ENCODE results near the gene PTPRR. TPM values are rescaled to one million over a fixed set of nuclear protein-coding genes. Genes with fewer than 3 reads are reported as not detected.

Gene PTPRR
- total and polyA plus RNA-seq, 10 of the 15 experiments (the other 5 are each of a cell fraction or from before 2014, with no cell fraction given): 0.14 to 3.1 (median 0.42) TPM

GRCh38 chr12:70759161-70759918 is 161.2 kb downstream of the PTPRR start (continued):
- TF ChIP-seq NFYA (IDR thresholded peaks at IDR 0.05; ENCODE audit: borderline replicate concordance, low read depth, low read length) (no peak), NR2F1 (conservative IDR thresholded peaks at IDR 0.05) (no peak), SRF (IDR thresholded peaks at IDR 0.05; ENCODE audit: low read depth in 2 of 2, low read length in 2 of 2) (no peak), USF2 (IDR thresholded peaks at IDR 0.05; ENCODE audit: borderline replicate concordance, low read depth, low read length) (no peak), NR2C2 (IDR thresholded peaks at IDR 0.05; ENCODE audit: borderline replicate concordance, control insufficient read depth, insufficient read length, low read depth) (no peak), CREM (IDR thresholded peaks at IDR 0.05; ENCODE audit: low read depth) (no peak)

GRCh38 chr12:70758494-70758845 is 162.1 kb downstream of the PTPRR start:
- H2AFZ ChIP-seq (ENCODE audit: control insufficient read depth, low read depth, low read length): no peak overlapping the region
- POLR2A ChIA-PET: no interaction called here
- H3K36me3 ChIP-seq (ENCODE audit: control insufficient read depth in 2 of 2, insufficient read depth in 2 of 2, low read length in 1 of 2): no peaks in the 10 kb centered on the region
- CTCF ChIA-PET: interaction anchor here (0.9 kb wide), 1 partner anchor 25 kb away, joined by 3 read pairs; no protein-coding TSS in a partner anchor
- no peaks in the 10 kb centered on the region for H3K79me2 ChIP-seq (ENCODE audit: control insufficient read depth, insufficient read depth, low read length)
- H4K20me1 ChIP-seq (ENCODE audit: control insufficient read depth, insufficient read depth): no peaks in the 10 kb centered on the region
- no peak overlapping the region for H3K9ac ChIP-seq (ENCODE audit: control insufficient read depth, insufficient read depth, low read length)
- SMC1A ChIA-PET (ENCODE audit: uncharacterized antibody, unreplicated experiment): interaction anchor here (0.7 kb wide), 1 partner anchor 169 kb away, joined by 3 read pairs; no protein-coding TSS in a partner anchor
- FAIRE-seq (no peak), ATAC-seq (no peak), DNase-seq (ENCODE audit: low read depth, low spot score) (no peak)
- RAD21 ChIA-PET (ENCODE audit: unreplicated experiment): no interaction called here
- 1% methylated on average over 5 of the region's 5 CpGs for WGBS (ENCODE audit: insufficient coverage, insufficient replicate concordance, low lambda C conversion rate, missing lambda C conversion rate)
- no peak overlapping the region for H3K27ac ChIP-seq (ENCODE audit: control insufficient read depth, insufficient read depth)
- in situ Hi-C loops (cut with MboI) (no loop called here), intact Hi-C loops (cut with micrococcal nuclease; ENCODE audit: unreplicated experiment) (no loop called here)
- H3K4me1 ChIP-seq (ENCODE audit: control insufficient read depth, insufficient read depth, low read length): no peaks in the 10 kb centered on the region
- TF ChIP-seq POLR2AphosphoS5 (IDR thresholded peaks at IDR 0.05; ENCODE audit: low read length) (no peak), MYC (IDR thresholded peaks at IDR 0.05; ENCODE audit: insufficient read depth, insufficient read length, insufficient replicate concordance, low read length, severe bottlenecking) (no peak), NFIC (IDR thresholded peaks at IDR 0.05; ENCODE audit: low read depth, low read length) (no peak), SP1 (IDR thresholded peaks at IDR 0.05; ENCODE audit: low read depth, low read length) (no peak), IRF4 (IDR thresholded peaks at IDR 0.05; ENCODE audit: low read depth, low read length) (no peak), ZNF207 (IDR thresholded peaks at IDR 0.05; ENCODE audit: borderline replicate concordance) (no peak), FOXM1 (IDR thresholded peaks at IDR 0.05; ENCODE audit: low read depth, low read length) (no peak), NR2F1 (conservative IDR thresholded peaks at IDR 0.05) (no peak), RCOR1 (conservative IDR thresholded peaks at IDR 0.05; ENCODE audit: low read depth, low read length) (no peak)
- TF ChIP-seq, protein P1, sequence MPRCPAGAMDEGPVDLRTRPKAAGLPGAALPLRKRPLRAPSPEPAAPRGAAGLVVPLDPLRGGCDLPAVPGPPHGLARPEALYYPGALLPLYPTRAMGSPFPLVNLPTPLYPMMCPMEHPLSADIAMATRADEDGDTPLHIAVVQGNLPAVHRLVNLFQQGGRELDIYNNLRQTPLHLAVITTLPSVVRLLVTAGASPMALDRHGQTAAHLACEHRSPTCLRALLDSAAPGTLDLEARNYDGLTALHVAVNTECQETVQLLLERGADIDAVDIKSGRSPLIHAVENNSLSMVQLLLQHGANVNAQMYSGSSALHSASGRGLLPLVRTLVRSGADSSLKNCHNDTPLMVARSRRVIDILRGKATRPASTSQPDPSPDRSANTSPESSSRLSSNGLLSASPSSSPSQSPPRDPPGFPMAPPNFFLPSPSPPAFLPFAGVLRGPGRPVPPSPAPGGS (IDR thresholded peaks at IDR 0.05; ENCODE audit: borderline replicate concordance, insufficient read depth, low read depth, low read length, poor library complexity, severe bottlenecking): no peak
- no peaks in the 10 kb centered on the region; a peak in 1 of 4 replicates for H3K27me3 ChIP-seq (replicated peaks in 1 of 2; ENCODE audit: control insufficient read depth in 2 of 2, insufficient read depth in 2 of 2, low read length in 1 of 2)
- no peak overlapping the region for H3K4me2 ChIP-seq (ENCODE audit: control insufficient read depth, insufficient read depth)
- H3K9me3 ChIP-seq (replicated peaks; ENCODE audit: control insufficient read depth, insufficient read depth, low read length): no peaks in the 10 kb centered on the region
- no TSS peak for BruUV-seq (replicated peaks)
- no peak overlapping the region for H3K4me3 ChIP-seq
